ENCODE data around the gene TMTC2. TPM values are rescaled to one million over a fixed set of nuclear protein-coding genes. Genes with fewer than 3 reads are reported as not detected.
"Not testable (repeated sequence)": the region's sequence is repeated elsewhere in the genome, so short reads cannot be mapped to it uniquely, and the experiment has no call there.

TMTC2 gene
- total RNA-seq, 4 donors from 2014 or later: 11.5 to 44.1 (median 16.0) TPM

- TF ChIP-seq POLR2A (IDR thresholded peaks at IDR 0.05) (no peak), CTCF (IDR thresholded peaks at IDR 0.05) (no peak)
- intact Hi-C loops (cut with DNase I; ENCODE audit: low total_unique reads): no loop called here
- no peak for DNase-seq
- Histone ChIP-seq H3K27me3 (no peaks in the 10 kb centered on the region), H3K4me3 (no peak overlapping the region), H3K27ac (no peak overlapping the region), H3K4me1 (no peaks in the 10 kb centered on the region), H3K36me3 (no peaks in the 10 kb centered on the region), H3K9me3 (no peaks in the 10 kb centered on the region)
Measured at GRCh38 chr12:82838131-82838551, 151.4 kb downstream of the TMTC2 start.

GRCh38 chr12:82838827-82839226 lies 152.1 kb downstream of the TMTC2 start:
- no peak overlapping the region for H3K27ac ChIP-seq
- intact Hi-C loops (cut with DNase I; ENCODE audit: low total_unique reads): no loop called here
- no peaks in the 10 kb centered on the region for H3K4me1 ChIP-seq

GRCh38 chr12:82839796-82840195 lies 153.1 kb downstream of the TMTC2 start:
- H3K9me3 ChIP-seq: no peaks in the 10 kb centered on the region
- H3K27ac ChIP-seq: no peak overlapping the region
- no peaks in the 10 kb centered on the region for H3K27me3 ChIP-seq
- DNase-seq: no peak
- intact Hi-C loops (cut with DNase I; ENCODE audit: low total_unique reads): no loop called here
- H3K4me1 ChIP-seq: no peaks in the 10 kb centered on the region
- no peak overlapping the region for H3K4me3 ChIP-seq
- TF ChIP-seq CTCF (IDR thresholded peaks at IDR 0.05) (no peak), POLR2A (IDR thresholded peaks at IDR 0.05) (no peak)
- no peaks in the 10 kb centered on the region for H3K36me3 ChIP-seq

More at GRCh38 chr12:82838827-82839226, 152.1 kb downstream of the TMTC2 start:
- H3K27me3 ChIP-seq: no peaks in the 10 kb centered on the region
- H3K9me3 ChIP-seq: no peaks in the 10 kb centered on the region
- no peak overlapping the region for H3K4me3 ChIP-seq
- no peak for DNase-seq
- no peaks in the 10 kb centered on the region for H3K36me3 ChIP-seq
- no peak for TF ChIP-seq CTCF (IDR thresholded peaks at IDR 0.05)
- no peak for TF ChIP-seq POLR2A (IDR thresholded peaks at IDR 0.05)

GRCh38 chr12:82841487-82841904 lies 154.8 kb downstream of the TMTC2 start:
- no peak for DNase-seq
- Histone ChIP-seq H3K9me3 (no peaks in the 10 kb centered on the region), H3K4me1 (no peaks in the 10 kb centered on the region), H3K27ac (peak overlapping the region in 1 of 2 donors; percentile 8), H3K4me3 (no peak overlapping the region), H3K27me3 (no peaks in the 10 kb centered on the region), H3K36me3 (no peaks in the 10 kb centered on the region)
- intact Hi-C loops (cut with DNase I; ENCODE audit: low total_unique reads): no loop called here
- TF ChIP-seq POLR2A (IDR thresholded peaks at IDR 0.05) (no peak), CTCF (IDR thresholded peaks at IDR 0.05) (no peak)

- no peak overlapping the region for H3K4me3 ChIP-seq
- no peaks in the 10 kb centered on the region for H3K36me3 ChIP-seq
- TF ChIP-seq POLR2A (IDR thresholded peaks at IDR 0.05) (no peak), CTCF (IDR thresholded peaks at IDR 0.05) (no peak)
- H3K27me3 ChIP-seq: no peaks in the 10 kb centered on the region
- no peaks in the 10 kb centered on the region for H3K9me3 ChIP-seq
- intact Hi-C loops (cut with DNase I; ENCODE audit: low total_unique reads): no loop called here
- DNase-seq: no peak
- no peak overlapping the region for H3K27ac ChIP-seq
- H3K4me1 ChIP-seq: no peaks in the 10 kb centered on the region
Measured at GRCh38 chr12:82842480-82842879, 155.8 kb downstream of the TMTC2 start.

- H3K4me3 ChIP-seq; H3K9me3 ChIP-seq; H3K27me3 ChIP-seq; H3K27ac ChIP-seq; DNase-seq; intact Hi-C loops (cut with DNase I; ENCODE audit: low total_unique reads); H3K36me3 ChIP-seq; H3K4me1 ChIP-seq: not testable (repeated sequence)
Measured at GRCh38 chr12:82845076-82845475, 158.4 kb downstream of the TMTC2 start.
